Measurements from ENCODE around the gene METTL15.

Gene METTL15

GRCh38 chr11:28072321-28072720, 35.9 kb upstream of the METTL15 start:
- no peak for TF ChIP-seq ISL1 (CRISPR knock-in tag; IDR thresholded peaks at IDR 0.05)
- no peak for TF ChIP-seq GLIS3 (CRISPR knock-in tag; IDR thresholded peaks at IDR 0.05)
- no peak for TF ChIP-seq RARB (CRISPR knock-in tag; IDR thresholded peaks at IDR 0.05)
- no peak for TF ChIP-seq ZNF565 (CRISPR knock-in tag; conservative IDR thresholded peaks at IDR 0.05; ENCODE audit: low read depth)
- TF ChIP-seq POU6F1 (CRISPR knock-in tag; IDR thresholded peaks at IDR 0.05; ENCODE audit: borderline replicate concordance, low read depth): no peak
- TF ChIP-seq CSRNP3 (CRISPR knock-in tag; IDR thresholded peaks at IDR 0.05): no peak
- no peak for TF ChIP-seq ARNTL (CRISPR knock-in tag; IDR thresholded peaks at IDR 0.05; ENCODE audit: borderline replicate concordance, low read depth)
- TF ChIP-seq ZFP3 (CRISPR knock-in tag; IDR thresholded peaks at IDR 0.05): no peak
- no peak for TF ChIP-seq CREB5 (CRISPR knock-in tag; IDR thresholded peaks at IDR 0.05; ENCODE audit: low read depth)
- no peak for TF ChIP-seq OSR1 (CRISPR knock-in tag; IDR thresholded peaks at IDR 0.05)
- TF ChIP-seq TCF4 (CRISPR knock-in tag; IDR thresholded peaks at IDR 0.05; ENCODE audit: borderline replicate concordance): no peak
- TF ChIP-seq TOX (CRISPR knock-in tag; IDR thresholded peaks at IDR 0.05; ENCODE audit: borderline replicate concordance): no peak
- no peak for TF ChIP-seq ZNF70 (CRISPR knock-in tag; IDR thresholded peaks at IDR 0.05)
- TF ChIP-seq TSHZ2 (CRISPR knock-in tag; IDR thresholded peaks at IDR 0.05): no peak
- ATAC-seq: no peak

- ATAC-seq: no peak
- no peak for TF ChIP-seq RARB (CRISPR knock-in tag; IDR thresholded peaks at IDR 0.05)
- no peak for TF ChIP-seq ZNF8 (CRISPR knock-in tag; IDR thresholded peaks at IDR 0.05)
- no peak for TF ChIP-seq CSDC2 (CRISPR knock-in tag; IDR thresholded peaks at IDR 0.05)
- TF ChIP-seq TSHZ2 (CRISPR knock-in tag; IDR thresholded peaks at IDR 0.05): no peak
- TF ChIP-seq PPARA (CRISPR knock-in tag; IDR thresholded peaks at IDR 0.05; ENCODE audit: borderline replicate concordance): no peak
- no peak for TF ChIP-seq GLIS3 (CRISPR knock-in tag; IDR thresholded peaks at IDR 0.05)
- no peak for TF ChIP-seq TCF4 (CRISPR knock-in tag; IDR thresholded peaks at IDR 0.05; ENCODE audit: borderline replicate concordance)
- TF ChIP-seq CSRNP3 (CRISPR knock-in tag; IDR thresholded peaks at IDR 0.05): no peak
- no peak for TF ChIP-seq POU6F1 (CRISPR knock-in tag; IDR thresholded peaks at IDR 0.05; ENCODE audit: borderline replicate concordance, low read depth)
- no peak for TF ChIP-seq CREB5 (CRISPR knock-in tag; IDR thresholded peaks at IDR 0.05; ENCODE audit: low read depth)
- TF ChIP-seq PATZ1 (CRISPR knock-in tag; IDR thresholded peaks at IDR 0.05; ENCODE audit: borderline replicate concordance): no peak
- TF ChIP-seq SNAI2 (CRISPR knock-in tag; IDR thresholded peaks at IDR 0.05): no peak
- TF ChIP-seq OSR1 (CRISPR knock-in tag; IDR thresholded peaks at IDR 0.05): no peak
- no peak for TF ChIP-seq TOX (CRISPR knock-in tag; IDR thresholded peaks at IDR 0.05; ENCODE audit: borderline replicate concordance)
- no peak for TF ChIP-seq ISL1 (CRISPR knock-in tag; IDR thresholded peaks at IDR 0.05)
- TF ChIP-seq BACH2 (CRISPR knock-in tag; IDR thresholded peaks at IDR 0.05; ENCODE audit: borderline replicate concordance): no peak
These were observed 30.7 kb upstream of the METTL15 start for GRCh38 chr11:28077521-28077920.

Measured in SK-N-SH treated with all-trans-retinoic acid at 6 μM for 48 hours (cell line).